GDM1 (cell line): Measurements from ENCODE around the gene CREB3L2.

Experiments used
- DNase-seq: peaks from one replicate; lab custom pipeline; 2025; lab: John Stamatoyannopoulos, UW

Gene CREB3L2

DNA sequence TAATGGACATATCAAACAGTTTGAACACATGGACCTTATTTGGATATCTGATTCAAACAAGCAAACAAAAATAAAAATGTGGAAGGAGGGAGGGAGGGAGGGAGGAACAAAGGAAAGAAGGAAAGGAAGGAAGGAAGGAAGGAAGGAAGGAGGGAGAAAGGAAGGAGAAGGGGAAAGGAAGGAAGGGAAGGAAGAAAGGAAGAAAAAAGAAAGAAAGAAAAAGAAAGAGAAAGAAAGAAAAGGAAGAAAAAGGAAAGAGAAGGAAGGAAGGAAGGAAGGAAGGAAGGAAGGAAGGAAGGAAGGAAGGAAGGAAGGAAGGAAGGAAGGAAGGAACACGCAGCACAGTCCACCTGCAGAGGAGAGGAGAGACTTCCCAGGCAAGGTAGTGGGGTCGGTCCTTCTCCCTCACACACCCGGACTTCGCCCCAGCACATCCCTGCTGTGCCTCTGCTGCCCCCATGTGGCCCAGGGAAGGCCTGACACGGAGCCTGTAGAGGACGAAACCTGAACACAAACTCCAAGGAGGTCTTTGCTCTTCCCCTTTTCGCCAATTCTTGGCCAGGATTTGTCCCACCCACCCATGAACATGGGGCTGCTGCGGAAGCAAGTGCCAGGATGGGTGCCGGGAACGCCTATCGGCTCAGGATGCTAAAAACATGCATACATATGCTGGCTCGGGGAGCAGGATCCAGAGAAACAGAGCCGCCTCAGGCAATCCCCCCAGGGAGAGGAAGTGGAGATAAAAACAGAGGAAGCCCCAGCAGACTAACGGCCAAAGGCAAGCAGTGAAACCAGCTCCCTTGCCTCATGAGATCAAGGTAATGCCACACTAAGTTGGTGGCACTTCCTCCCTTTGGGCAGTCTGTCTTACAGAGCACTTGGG lies 102.8 kb downstream of the CREB3L2 start:
- DNase-seq, result peak; percentile 77

DNA sequence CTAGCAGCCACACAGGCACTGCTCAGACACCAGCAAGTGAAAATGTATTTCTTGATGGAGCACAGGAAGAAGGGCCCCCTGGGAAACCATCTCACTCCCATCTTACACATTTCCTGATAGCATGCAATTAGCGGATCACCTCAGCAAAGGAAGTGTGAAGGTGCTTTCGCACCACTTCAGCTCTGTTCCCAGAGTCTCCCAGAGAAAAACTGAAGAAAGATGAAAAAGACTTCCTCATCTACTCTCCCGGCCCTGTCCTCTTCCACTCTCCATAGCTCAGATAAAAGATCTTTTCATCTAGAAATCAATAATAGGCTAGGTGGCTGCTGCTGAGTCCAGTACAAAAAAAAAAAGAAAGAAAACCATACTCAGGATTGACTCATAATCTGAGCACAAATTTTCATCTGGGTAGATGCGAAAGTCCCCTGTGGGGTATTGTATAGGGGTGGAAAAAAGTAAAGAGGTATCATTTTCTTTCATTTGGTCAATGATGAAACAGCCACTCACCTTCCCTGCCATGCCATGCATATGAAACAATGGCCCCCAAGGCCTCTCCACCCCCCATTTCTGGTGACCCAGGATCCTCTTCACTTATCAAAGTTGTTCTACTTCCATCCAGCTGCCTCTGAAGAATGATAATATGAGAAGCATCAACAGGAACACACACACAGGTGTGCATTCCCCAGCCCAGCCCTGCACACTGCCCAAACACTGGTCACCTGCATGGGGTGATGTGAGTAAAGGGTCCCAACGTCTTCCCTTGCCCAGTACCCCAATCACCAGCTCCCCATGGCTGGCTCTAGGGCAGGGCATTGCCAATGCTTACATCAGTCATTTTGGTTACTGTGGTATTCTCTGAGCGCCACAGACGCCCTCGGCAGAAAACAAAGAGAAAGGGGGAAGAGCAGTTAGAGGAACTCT lies 106.3 kb downstream of the CREB3L2 start:
- no peak for DNase-seq

DNA sequence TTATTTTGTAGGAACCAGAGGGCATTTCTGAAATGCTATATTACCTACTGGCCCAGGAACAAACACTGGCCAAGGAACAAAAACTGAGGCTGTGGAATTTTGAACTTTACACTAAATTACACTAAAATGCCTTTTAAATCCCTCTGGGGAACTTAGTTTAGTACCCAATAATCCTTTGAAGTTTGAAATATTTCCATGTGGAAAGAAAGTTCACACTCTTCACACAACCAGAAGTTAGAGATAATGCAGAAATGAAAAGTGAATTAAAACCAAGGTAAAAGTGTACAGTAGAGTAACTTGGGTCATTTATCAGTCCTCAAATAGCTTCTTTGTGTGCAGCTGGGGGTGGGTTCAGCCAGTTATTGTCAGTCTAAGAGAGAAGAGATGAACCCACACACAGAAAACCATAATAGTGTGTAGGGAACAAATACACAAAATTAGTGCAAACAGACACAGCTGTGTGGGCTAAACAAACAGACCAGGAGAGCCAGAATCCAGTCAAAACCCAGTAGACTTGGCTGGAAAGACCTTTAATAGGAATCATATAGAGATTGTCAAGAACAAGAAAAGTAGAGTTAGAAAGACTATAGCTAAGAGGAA lies 108.6 kb downstream of the CREB3L2 start:
- no peak for DNase-seq

DNA sequence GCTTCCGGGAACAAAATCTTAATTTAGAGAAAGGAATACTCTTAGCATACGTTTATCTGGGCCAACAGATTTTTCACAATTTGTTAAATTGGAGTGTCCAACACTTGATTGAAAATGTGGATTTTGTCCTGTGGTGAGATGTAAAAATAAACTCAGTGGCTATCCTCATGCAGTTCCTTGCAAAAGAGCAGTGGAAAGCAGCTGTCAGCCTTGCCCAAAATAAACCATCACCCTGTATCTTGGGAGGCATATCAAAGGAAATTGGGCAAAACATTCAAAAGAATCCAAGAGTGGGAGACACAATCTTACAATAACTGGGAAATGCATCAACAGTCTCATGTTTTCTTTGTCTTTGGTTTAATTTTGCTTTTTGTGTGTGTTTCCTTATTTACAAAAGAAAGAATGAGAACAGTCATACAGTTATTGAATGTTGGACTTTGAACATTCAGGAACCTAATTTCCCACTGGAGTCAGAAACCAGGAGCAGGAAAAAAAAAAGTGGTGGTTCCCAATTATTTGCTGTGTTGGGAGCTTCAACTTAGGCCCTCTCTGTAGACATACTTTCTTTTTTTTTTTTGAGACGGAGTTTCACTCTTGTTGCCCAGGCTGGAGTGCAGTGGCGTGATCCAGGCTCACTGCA lies 110.8 kb downstream of the CREB3L2 start:
- no peak for DNase-seq

DNA sequence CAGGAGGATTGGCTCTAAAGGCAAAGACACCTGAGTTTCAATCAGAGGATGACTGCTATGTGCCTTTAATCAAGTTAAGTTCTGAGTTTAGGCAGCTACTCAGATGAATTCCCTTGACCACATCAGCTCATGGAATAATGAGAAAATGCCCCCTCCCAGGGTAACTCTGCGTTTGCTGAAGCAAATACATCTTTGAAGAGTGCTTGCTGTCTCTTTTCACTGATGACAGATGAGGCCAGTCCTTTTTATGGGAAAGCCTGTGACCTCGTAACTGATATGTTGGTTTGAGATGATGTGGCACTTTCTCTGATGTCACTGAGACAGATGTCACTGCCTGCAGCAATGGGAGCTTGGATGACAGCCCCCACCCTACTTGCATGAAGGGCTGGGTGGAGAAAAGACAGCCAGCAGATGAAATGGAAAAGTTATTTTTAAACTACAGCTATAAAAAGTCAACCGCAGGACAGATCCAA lies 111.4 kb downstream of the CREB3L2 start:
- DNase-seq, result no peak

DNA sequence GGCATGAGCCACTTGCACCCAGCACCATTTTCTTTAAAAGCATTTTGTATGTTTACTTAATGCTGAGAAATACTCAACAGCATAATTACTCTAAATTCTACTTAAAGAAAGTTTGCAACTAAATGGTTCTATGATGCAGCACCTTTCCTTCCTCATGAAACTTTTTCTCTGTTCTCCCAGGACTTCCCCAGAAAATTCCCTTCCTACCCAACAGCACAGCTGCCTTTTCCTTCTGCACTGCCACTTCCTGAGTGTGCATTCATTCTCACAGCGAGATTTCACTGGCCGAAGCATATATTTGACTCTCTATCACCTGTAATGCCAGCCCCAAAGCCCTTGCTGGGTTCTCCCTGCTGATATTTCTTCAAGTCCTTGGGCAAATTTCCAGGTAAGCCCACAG lies 113.6 kb downstream of the CREB3L2 start:
- no peak for DNase-seq

DNA sequence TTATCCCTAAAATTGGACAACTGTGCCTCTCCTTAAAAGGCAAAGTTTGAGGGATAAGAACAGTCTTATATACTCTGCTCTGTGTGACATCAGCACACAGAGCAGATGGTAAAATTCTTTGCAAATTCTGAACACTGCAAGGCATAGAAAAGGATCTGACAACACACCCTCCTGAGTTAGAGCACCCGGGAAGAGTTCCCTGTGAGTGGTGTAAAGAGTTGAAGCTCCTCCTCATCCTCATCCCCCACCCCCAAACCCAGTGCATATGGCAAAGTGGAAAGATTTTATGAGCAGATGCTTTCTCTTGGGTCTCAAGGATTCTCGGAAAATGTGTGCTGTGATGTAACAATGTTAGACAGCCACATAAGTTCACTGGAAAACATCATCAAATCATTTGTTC lies 115.1 kb downstream of the CREB3L2 start:
- no peak for DNase-seq

DNA sequence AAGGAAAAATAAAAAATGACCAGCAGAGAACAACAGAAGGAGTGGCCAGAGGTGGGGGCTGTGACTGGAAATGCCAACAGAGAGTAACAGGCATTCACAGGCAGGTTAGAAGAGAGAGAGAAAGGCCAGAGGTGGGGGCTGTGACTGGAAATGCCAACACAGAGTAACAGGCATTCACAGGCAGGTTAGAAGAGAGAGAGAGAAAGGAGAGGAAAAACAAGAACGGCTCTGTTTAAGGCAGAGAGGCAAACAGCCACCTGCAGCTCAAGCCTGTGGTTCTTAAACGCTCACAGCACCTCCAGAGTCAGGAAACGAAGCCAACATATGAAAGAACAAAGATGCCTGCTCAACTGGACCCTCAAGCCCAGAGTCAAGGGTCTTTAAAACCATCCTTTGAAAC lies 115.6 kb downstream of the CREB3L2 start:
- no peak for DNase-seq

DNA sequence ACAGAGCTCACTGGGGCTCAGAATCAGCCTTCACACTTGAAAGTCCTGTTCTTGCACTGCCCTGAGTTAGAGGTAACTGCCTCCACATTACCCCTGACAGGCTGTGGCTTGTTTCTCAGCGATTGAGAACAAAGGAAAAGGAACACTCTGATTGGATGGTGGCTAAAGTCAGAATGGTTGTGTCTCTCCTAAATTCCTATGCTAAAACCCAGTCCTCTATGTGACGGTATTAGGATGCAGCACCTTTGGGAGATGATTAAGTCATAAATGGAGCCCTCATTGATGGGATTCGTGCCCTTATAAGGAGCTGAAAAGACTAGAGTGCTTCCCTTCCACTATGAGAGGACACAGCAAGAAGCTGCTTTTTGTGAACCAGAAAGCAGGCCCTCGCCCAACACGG lies 116.2 kb downstream of the CREB3L2 start:
- no peak for DNase-seq

DNA sequence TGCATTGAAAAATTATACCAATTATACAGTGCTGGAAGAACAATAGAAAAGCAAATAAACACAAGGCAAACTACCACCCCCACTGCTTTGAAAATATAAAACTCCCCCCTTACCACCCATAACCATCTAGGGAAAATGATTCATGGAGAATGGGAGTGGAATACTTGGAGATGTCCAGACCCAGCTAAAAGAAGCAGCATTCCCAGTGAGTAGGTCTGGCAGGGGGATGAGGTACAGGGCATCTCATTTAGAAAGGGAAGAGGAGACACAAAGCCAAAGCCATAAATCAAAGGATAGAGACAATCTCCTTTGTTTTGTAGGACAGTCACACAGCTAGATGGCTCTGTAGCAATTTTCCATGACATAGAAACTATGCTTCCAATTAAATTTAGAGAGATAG lies 119.1 kb downstream of the CREB3L2 start:
- no peak for DNase-seq

DNA sequence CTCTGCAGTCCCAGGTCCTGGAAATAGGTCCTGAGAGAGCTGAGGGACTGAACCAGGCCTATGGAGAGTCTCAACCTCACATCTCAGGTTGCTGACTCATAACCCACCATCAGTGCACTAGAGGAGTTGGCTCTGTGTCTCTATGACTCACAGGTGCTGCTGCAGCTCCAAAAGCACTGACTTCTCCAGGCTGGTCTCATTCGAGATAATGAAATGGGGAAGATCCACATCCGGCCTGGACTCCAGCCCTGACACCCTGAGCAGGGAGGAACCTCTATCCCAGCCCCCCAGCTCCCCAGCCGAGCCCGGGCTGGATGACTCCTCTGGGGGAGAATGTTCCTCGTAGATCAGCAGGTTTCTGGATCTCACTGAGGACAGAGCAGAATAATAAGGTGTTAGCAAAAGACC lies 119.6 kb downstream of the CREB3L2 start:
- no peak for DNase-seq

DNA sequence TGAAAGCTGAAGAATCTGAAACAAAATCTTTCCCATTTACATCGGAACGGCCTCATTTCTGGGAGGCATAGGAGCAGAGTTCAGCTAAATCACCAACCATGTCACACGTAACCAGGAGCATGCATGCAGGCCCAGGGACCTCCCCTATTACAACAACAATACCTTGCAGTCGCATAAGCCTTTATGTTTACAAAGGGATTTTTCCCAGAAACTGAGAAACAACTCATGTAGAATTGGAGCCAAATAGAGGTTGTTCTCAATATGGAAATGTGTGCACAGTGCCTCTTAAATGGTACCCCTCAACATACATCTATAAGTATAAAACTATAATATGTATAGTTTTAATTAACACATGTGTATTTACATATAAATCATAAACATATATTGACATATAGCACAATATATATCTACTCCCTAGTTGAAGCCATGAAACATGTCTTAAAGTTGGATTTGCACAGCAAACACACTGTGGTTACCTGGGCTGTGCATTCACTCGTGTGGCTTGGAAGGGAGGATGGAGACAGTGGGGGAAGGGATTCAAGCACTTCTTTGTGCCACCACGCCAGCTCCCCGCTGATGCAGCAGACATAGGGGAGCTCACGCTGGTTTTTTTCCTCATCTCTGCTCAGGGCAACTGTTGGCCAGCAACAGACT lies 120.2 kb downstream of the CREB3L2 start:
- no peak for DNase-seq

DNA sequence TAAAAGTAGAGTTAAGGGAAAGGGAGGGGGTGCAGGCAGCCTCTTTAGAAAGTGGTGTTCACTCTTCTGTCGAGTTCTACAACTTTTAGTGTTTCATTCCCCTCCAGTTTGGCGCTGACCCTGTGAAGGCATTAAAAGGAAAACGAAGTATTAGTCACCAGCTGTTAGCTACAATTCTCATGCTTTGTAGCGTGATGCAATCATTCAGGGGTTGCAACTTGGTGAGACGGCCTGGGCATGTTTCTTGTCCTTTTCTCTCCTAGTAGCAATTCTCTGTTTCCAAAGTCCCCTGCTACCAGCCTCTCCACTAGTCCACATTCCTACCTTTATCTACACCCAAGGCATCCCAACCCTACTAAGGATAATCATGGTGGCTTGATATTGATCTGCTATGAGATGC lies 121.5 kb downstream of the CREB3L2 start:
- DNase-seq, result no peak

DNA sequence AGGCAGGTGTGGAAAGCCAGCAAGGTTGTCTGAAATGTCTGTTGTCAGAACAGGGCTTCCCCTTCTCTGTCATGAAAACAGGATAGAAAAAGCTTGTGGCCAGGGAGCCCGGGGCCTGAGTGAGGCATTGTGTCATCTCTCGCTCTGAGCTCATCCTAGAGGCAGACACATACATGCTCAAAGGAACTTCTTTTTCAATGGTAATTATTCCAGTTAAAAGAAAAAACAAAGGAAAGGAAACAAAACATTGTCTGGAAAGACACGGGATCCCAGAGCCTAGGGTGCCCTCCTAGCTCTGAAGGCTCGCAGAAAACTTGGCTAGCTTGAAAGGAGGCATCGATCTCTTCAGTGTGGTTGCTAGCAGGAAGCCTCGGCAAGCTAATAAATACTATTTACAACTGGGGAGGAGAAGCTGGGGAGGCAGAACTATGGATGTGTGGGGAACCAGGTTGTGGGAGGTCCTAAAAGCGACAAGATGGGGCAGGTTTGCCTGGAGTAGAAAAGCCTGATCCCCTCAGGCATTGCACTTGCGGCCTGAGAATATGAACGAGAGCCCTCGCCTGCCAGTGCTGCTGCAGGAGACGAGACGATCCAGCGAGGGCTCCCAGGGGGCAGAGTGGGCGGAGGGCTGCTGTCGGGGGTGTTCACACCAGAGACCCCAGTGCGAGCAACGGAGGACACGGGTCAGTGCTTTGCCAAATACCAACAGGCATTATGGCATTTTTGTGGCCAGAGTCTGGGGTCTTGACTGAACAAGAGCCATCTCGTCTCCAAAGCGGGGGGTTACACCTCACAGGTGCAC lies 122.3 kb downstream of the CREB3L2 start:
- DNase-seq, result no peak

DNA sequence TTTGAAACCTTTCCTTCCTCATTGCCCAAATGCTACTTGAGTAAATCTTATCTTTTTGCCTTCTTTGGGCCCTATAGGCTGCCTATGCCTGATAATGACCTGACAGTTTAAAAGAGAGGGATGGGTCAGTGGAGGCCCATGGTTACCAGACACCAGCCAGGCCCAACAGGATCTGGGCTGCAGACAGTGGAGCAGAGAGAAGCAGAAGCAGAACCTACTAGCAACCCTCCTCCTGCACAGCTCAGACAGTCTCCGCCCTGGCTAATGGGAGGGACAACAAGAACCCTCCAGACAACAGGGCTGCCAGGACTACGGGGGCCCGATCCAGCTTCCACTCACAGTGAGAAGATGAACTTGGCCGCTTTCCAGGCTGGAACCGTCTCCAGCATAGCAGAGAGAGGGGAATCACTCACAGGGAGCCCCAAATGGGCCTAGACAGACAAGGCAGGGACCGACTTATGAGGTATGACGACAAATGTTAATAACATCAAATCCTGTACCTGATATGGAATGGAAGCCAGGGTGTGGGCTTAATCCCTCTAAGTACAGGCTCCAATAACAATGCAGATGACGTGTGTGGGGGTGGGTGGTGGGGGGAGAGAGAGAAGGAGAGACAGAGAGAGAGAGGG lies 123.4 kb downstream of the CREB3L2 start:
- no peak for DNase-seq

DNA sequence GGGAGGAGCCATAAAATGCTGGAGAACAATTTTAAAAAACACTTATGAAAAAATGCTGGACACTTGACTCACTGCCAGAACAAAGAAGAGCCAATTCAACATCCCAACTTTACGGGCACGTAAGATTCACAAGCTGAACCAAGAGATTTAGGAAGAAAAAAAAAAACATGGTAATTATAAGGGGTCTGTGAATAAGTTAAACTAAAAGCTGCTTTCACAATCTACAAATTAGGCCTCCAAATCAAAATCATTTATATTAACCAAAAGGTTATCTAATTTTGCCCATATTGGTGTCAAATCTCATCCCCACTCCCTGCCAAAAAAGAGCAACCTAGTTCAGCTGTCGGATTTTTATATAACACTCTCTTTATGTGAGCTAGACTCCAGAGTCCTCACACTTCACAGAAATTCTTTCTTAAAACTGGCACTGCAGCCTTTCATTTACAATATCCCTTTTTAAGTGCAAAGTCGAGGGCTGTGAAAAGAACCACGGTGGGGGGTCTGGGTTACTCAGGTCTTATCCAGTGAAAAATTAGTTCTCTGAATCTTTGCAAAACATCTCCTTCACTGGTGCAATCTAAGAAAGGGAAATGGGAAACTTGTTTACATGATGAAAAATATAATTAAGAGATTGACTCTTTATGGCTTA lies 124.7 kb downstream of the CREB3L2 start:
- no peak for DNase-seq

DNA sequence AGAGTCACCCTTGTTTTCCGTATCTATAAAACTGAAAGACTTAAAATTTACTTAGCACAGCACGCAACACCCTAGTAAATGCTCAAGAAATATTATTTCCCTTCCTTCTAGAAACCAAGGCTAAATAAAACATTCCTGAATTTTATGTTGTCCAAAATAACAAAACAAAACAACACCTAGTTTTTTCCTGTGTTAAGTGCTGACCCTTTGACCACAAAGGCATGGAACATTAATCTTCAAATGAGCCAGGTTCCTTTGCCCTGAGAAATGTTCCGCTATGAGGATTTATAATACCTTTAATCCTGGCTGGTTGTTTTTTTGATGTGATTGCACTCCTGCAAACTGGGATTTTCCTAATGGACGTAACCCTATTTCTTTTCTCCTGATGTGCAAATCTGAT lies 126.1 kb downstream of the CREB3L2 start:
- DNase-seq, result no peak

DNA sequence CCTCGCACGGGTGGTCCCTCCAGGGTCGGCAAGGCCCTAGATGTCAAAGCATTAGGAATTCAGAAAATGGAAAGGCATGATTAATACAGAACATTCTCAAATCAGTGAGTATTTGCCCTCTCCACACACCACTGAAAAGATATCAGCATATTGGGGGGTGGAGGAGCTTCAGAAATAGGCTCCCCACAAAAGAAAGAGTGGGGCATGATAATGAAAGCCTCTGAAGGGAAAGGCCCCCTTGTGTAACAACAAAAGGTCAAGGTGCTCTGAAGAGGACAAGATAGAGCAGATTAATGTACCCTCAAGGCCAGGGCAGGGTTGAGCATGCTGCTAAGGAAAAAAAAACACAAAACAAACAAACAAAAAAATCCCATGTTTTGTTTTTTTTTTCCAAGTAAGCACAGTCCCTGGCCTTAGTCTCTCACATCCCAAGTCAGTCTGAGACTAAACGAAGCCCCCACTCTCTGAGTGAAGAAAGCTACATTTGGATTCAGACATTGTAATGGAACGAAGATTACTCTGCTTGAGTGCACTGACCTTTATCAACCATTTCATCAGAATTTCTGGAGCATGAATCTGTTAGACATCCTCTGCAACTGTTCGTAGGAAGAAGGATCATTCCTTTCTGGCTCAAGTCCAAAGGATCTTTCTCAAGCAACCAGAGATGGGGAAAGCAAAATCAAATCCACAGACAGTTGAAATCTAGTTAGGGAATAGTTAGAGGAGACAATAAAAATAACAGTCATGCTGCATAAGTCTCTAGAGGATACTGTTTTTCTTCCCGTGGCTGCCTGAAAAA lies 127.7 kb downstream of the CREB3L2 start:
- no peak for DNase-seq

DNA sequence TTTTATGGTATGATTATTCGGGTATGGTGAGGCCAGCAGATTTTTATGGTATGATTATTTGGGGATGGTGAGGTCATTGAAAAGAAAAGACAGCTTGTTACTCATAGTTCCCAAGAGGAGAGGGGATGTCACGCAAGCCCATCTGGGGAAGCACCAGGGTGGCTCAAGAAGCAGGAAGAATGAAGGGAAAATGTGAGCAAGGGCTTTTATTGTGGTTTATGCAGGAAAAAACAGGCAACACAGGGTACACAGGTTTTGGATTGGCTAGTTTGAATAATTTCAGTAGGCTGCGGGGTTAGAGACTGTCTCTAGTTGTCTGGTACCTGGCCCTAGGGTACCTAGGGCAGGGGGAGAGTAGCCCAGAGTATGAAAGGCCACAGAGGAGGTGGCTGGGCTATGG lies 128.4 kb downstream of the CREB3L2 start:
- DNase-seq, result no peak
